SW480 (cell line): ENCODE results near the gene SAMSN1.
"Not testable (repeated sequence)": the region's sequence is repeated elsewhere in the genome, so short reads cannot be mapped to it uniquely, and the experiment has no call there.

ENCODE experiments used
- DNase-seq: peaks from one replicate; pipeline ENCODE4 v3.0.0-alpha.2; 2016; ENCODE audit warnings: low spot score

SAMSN1 gene

GRCh38 chr21:14527696-14528652 is 18.1 kb downstream of the SAMSN1 start:
- no peak for DNase-seq

GRCh38 chr21:14526836-14527695 is 19.0 kb downstream of the SAMSN1 start:
- DNase-seq: no peak

- no peak for DNase-seq
These were observed 19.9 kb downstream of the SAMSN1 start for GRCh38 chr21:14526199-14526598.

GRCh38 chr21:14523234-14523633 is 22.9 kb downstream of the SAMSN1 start:
- DNase-seq: no peak

- DNase-seq: no peak
These were observed 23.4 kb downstream of the SAMSN1 start for GRCh38 chr21:14522736-14523135.

GRCh38 chr21:14520535-14520934 is 25.6 kb downstream of the SAMSN1 start:
- no peak for DNase-seq

- no peak for DNase-seq
These were observed 27.1 kb downstream of the SAMSN1 start for GRCh38 chr21:14519000-14519399.

- DNase-seq: no peak
These were observed 32.3 kb downstream of the SAMSN1 start for GRCh38 chr21:14513804-14514203.

- DNase-seq: not testable (repeated sequence)
These were observed 39.2 kb downstream of the SAMSN1 start for GRCh38 chr21:14506859-14507457.

GRCh38 chr21:14500873-14501272 is 45.2 kb downstream of the SAMSN1 start:
- DNase-seq: no peak

GRCh38 chr21:14499316-14499715 is 46.8 kb downstream of the SAMSN1 start:
- DNase-seq: no peak

- DNase-seq: no peak
These were observed 48.3 kb downstream of the SAMSN1 start for GRCh38 chr21:14497825-14498224.

- no peak for DNase-seq
These were observed 51.0 kb downstream of the SAMSN1 start for GRCh38 chr21:14495075-14495474.

GRCh38 chr21:14494181-14494580 is 51.9 kb downstream of the SAMSN1 start:
- DNase-seq: not testable (repeated sequence)

- DNase-seq: no peak
These were observed 52.4 kb downstream of the SAMSN1 start for GRCh38 chr21:14493731-14494130.

GRCh38 chr21:14492931-14493330 is 53.2 kb downstream of the SAMSN1 start:
- DNase-seq: no peak

- no peak for DNase-seq
These were observed 54.8 kb downstream of the SAMSN1 start for GRCh38 chr21:14491269-14491681.

- no peak for DNase-seq
These were observed 57.4 kb downstream of the SAMSN1 start for GRCh38 chr21:14488672-14489204.

- DNase-seq: no peak
These were observed 58.4 kb downstream of the SAMSN1 start for GRCh38 chr21:14487490-14488432.

GRCh38 chr21:14486869-14487268 is 59.2 kb downstream of the SAMSN1 start:
- no peak for DNase-seq
